GM19467 (cell line): ENCODE results near the gene ADIRF.

Experiments used
- ATAC-seq: cut with Tn5 transposase; IDR thresholded peaks from one replicate; pipeline ENCODE4 v1.9.1; 2021; ENCODE audit warnings: mild to moderate bottlenecking, moderate library complexity; ENCODE audit not compliant: unreplicated experiment

The ADIRF gene

DNA sequence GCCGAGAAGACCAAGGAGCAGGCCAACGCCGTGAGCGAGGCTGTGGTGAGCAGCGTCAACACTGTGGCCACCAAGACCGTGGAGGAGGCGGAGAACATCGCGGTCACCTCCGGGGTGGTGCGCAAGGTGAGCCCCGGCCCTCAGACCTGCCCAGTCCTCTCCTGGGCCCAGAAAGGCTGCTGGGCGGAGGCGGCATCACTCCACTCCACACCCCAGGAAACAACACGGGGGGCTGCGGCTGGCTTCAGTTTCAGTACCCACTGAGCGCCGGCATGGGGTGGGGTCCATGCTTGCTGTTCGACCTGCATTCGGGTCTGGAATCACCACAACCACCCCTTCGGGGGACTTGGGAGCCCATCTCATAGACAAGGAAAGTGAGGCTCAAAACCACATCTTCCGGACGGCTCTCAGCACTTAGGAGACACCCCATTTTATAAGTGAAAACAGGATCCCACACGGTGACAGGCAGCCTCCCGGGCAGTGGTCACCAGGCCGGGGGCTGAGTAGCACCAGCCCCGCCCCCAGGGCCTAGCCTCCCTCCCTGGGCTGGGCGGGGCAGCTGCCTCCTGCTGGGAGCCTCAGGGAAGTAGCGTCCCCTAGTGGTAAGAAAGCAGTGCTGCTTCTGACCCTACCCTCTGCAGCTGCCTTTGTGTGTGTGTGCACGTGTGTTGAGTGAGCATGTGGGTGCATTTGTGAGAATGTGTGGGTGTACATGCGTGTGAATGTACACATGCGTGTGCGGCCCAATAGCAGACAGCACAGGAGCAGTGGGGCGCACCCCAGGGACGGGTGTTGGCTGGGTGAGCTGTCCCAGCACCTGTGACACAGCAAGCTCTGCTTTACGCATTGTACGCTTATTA, 8.0 kb upstream of the ADIRF start:
- no peak for ATAC-seq

DNA sequence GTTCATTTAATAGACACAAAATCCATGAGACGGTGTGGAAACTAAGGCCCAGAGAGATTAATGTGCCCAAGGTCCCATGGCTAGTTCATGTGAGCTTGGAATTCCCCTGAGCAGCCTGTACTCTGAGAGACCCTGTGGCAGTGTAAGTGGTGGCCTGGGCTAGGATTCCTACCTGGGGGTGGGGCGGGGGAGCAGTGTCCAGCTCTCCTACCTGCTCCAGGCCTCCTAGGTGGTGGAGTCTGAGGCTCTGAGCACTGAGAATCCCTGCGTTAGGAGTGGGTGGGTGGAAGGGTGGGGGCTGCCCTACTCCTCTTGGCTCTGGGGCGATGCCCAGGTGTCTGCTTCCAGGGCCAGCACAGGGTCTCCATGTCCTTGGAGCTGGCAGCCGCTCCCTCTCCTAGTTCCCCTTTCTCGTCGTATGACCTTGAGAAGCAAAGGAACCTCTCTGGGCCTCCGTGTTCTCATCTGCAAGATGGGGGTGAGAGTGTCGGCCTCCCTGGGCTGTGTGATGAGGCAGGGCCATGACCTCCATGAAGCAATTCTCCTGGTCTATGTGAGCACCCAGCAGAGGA, 7.3 kb upstream of the ADIRF start:
- ATAC-seq, result no peak

DNA sequence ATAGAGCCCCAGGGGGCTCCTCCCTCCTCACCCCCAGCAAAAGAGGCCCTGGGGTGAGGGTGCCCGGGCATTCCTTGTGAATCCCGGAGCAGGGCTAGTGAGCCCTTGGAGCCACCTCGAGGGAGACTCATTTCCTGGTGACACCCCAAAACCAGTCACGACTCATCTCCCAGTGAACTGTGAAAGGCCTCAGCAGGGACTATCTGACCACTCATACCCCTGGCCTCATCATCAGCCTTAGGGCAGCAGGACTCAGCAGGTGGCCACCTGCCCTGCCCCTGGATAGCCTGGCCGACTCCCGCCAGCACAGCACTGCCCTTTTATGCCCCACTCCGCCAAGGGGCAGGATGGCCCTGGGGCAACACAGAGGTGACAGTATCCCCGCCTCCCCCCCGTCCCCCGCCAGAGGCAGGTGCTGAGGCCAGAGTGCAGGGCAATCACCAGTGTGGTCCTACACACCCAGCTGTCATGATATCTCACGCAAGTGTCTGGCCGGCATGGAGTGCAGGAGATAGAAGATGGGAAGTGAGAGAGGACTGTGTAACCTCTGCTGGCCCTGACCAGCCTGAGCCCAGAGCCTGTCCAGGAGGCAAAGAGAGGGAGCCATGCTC, 6.7 kb upstream of the ADIRF start:
- no peak for ATAC-seq

DNA sequence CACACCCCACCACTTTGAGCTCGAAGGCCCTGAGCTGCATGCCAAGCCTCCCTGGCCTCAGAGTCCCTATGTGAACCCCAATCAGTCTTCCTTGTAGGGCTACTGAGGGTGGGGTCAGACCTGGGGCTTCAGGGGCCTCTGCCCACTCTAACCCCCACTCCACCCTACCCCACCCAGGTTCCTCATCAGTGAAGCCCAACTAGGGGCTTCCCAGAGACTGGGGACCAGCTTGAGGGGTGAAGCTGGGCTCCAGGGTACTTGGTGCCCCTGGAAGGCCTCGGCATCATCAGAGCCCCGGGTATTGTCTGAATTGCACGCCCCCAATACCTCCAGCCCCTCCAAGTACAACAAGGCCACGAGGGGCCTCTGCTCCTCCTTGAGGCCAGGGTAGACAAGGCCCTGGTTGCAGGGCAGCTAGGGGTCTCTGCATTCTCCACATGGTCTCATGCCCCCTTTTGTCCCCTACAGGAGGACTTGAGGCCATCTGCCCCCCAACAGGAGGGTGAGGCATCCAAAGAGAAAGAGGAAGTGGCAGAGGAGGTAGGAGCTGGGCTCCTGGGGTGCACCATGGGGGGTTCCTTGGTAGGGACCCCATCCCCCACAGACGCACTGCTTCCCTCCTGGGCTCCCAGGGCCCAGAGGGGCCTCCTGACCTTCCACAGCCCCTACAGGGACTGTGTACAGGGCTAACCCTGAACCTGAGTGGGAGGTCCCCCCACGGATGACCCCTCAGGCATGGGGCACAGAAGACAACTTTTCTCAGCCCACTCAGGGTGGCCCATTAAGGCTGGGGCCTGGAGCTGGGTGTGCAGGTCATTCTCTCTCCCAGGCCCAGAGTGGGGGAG, 5.9 kb upstream of the ADIRF start:
- no peak for ATAC-seq

DNA sequence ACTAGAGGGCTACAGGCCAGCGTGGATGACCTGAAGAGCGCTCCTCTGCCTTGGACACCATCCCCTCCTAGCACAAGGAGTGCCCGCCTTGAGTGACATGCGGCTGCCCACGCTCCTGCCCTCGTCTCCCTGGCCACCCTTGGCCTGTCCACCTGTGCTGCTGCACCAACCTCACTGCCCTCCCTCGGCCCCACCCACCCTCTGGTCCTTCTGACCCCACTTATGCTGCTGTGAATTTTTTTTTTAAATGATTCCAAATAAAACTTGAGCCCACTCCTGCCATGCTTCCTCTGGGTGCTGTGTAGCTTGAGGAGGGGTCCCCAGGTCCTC, 5.3 kb upstream of the ADIRF start:
- no peak for ATAC-seq

DNA sequence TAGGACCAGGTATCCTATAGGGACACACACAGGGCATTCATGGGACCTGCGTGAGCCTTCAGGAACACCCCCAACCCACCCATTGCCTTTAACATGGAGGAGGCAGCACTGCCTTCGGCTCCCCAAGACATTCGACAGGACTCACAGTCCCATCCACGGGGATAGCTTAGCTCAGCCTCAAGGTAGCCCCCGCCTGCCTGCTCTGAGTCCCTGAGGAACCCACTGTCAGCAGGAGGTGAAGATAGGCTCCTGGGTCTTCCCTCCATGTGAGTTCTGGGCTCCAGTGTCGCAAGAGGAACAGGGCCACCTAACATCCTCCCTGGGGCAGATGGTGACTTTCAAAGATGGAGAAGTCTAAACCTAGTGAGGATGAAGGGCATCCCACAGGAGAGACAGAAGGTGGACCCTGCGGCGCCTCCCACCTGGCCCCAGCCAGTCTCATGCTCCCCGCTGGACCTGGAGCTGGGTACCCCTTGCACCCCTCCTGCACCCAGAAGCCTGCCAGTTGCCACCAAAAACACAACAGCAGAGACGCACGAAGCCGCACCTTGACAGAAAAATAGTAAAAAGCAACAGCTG, 4.9 kb upstream of the ADIRF start:
- no peak for ATAC-seq

DNA sequence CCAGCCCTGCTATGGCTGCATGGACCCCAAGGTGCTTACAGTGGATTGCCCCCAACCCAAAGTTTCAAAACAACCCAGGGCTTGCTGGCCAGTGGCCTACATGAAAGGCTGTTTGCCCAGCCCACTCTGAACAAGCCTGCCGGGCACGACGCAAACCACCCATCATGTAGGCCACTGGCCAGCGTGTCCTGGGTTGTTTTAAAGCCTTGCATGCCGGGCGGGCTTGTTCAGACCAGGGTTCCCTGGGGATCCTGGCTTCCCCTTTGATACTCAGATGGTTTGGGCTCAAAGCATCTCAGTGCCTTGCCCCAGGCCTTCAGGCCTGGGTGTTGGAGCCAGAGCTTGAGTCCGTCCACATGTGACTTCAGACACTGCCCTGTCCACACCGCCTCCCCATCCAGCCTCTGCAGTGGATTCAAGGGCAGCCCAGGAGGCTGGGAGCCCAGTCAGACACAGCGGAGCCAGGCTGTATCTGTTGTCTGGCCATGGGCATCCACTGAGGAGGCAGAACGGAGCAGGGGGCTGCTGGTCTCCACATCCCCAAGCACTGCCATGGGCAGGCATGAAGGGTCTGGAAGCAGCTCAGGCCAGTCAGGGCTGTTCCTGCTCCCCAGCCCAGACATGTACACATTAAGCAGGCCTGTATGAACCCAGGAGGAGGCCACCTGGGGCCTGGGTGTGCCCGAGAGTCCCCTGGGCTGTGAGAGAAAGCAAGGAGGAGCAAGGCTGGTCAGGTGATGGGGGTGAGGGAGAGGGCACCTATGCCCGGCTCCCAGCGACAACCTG, 4.0 kb upstream of the ADIRF start:
- no peak for ATAC-seq

DNA sequence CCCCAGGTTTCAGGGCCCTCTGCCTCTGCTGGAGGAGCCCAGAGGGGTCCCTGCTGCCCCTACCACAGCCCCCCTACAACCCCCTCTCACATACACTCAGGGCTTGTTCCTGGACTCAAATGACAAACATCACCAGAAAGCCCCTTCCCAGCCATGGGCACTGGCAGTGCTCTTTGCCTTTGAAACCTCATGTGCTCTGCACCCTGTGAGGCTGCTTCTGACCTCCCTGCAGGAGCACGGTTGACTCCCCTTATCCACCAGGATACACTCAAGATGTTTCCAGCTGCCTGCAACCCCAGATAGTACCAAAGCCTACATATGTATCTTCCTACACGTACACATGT, 3.5 kb upstream of the ADIRF start:
- ATAC-seq, result no peak

DNA sequence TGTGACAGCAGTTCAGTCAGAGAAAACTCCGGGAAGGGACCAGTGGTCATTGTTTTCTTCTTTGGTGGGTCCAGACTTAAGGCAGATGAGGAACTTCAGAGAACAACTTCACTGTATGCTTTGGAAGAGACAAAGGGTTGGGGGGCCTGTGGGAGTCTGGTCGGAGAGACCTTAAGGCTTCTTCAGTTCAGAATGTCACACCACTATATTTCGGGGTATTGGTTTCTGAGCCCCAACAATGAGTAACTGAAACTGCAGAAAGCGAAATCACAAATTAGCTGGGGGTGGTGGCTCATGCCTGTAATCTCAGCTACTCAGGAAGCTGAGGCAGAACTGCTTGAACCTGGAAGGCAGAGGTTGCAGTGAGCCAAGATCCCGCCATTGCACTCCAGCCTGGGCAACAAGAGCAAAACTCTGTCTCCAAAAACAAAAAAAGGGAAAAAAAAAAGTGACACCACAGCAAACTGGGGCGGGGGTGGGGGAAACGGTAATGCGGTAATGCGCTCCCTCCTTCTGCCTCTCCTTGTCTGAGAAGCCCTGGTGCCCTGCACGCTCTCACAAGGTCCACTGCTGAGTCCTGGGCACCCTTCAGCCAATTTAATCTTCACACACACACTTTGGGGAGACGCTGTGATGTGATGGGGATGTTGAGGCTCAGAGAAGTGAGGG, 2.2 kb upstream of the ADIRF start:
- no peak for ATAC-seq

DNA sequence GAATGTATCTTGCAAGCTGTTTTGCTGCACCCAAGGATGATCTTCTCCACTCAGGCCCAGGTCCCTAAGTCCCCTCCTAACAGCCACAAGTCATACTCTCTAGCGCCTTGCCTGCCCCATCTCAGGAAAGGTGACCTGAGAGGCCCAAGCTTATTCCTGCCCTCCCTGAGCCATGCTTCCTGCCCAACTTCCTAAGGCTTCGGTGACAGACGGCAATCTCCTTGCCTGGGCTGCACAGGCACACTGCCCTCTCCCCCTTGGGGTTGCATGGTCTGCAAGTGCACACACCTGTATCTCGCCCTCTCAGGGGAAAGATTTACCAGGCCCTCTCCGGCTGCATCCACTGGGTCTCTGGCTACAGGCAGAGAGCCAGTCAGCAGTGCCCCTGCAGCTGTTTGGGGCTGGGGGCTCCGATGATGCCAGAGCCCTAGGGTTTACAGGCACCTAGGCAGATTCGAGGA, 771 bp upstream of the ADIRF start:
- ATAC-seq, result no peak

DNA sequence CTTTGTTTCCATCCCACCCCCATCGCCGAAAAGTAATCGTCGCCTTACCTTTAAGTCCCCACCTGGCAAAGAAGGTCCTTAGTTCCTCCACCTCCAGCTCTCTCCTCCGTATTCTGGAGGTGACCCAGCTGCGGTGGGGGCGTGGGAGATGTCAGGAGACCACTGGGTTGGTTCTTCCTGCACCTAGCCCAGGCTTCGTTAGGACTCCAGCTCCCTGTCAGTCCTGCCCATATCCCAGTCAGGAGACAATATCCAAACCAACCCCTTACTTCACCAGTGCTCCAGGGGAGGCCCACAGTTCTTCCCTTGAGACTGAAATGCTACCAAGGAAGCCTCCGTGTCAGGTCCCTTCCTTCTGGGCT, 693 bp downstream of the ADIRF start:
- no peak for ATAC-seq

DNA sequence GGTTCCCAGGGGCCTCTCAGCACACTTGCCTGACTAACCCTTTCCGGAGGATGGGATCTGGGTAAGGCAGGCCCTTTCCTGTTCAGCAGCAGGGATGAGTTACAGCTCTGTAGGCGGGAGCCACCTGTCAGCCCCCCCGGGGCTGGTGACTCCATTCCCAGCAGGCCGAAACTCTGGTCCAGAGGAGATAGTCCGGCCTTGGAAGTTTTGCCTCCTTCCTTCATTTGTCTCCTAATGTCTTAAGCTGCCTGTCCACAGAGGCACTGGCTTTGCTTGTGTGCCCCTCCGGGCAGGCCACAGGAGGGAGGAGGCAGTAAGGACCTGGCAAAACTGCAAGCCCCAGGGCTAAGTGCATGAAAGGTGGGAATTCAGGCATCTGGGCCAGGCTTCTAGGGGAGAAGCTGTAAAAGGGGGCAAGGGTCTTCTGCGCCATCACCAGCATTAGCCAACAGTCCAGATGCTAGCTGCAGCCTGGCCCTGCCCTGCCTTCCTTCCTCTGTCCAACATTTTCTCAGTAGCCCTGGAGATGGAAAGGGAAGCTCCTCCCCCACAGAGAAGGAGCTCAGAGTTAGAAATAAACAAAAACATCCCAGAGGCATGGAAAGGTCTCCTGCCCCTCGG, 1.2 kb downstream of the ADIRF start:
- ATAC-seq, result no peak

DNA sequence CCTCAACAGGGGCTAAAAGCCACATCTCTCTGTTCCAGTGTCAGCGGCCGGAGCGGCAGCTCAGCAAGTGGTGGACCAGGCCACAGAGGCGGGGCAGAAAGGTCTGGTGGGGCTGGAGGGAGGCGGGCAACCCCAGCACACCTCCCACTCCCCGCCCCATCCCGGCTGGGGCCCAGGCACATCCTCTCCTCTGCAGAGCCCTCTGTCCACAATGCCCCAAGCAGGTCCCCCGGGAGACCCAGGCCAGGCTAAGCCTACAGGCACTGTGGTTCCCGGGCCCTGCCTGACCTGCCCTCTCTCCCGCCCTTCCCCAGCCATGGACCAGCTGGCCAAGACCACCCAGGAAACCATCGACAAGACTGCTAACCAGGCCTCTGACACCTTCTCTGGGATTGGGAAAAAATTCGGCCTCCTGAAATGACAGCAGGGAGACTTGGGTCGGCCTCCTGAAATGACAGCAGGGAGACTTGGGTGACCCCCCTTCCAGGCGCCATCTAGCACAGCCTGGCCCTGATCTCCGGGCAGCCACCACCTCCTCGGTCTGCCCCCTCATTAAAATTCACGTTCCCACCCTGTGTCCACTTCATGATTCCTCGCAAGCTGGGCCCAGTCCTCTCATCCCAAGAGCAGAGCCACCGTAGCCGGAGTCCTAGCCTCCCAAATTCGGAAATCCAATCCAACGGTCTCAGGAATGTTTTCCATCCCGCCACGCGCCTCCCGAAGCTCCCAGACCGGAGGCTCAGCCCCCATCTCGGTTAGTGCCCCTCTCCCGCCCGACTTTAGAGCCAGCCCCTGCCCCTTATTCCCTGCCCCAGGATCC, 2.1 kb downstream of the ADIRF start:
- ATAC-seq, result no peak

DNA sequence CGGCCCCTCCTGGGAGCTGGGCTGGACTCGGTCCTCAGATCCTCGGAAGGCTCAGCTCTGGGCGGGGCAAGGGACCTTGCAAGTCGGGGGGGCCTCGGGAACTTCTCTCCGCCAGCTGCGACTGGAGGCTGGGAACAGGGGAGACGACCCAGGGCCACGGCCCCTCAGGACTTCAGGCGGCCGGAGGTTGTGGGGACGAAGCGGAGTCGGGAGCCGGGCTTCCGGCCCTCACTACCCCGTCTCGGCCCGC, 2.6 kb downstream of the ADIRF start:
- ATAC-seq, result no peak

DNA sequence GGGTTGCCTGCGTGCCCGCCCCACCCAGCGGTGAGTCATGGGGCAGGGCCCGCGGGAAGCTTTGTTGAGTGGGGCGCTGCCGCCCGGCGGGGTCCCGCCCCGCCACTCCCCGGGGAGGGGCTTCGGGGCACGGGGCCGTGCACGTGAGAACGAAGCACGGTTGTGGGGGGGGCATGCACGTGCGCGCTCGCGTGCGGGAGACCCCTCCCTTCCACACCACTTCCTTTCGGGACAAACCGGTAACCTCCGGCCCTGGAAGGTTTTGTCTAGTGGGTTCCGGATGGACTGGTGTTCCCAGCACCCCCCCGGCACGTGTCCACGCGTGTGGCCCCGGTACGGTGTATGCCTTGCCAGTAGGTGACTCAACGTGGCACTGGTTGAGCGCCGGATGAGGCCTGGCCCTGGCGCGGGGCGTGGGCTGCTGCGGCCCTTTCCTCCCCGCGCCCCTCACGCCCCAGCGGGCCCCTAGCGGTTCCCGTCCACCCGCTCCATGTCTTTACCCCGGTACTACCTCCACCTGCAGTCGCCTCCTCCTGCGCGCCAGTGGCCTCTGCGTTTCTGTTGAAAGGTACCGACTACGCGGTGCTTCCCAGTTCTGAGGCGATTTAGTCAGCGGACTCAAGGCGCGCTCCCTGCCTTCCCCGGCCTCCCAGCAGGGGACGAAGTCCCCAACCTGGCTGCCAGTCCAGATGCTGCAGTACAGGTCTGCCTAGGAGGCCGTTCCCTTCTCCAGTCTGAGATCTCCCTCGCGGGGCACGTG, 3.1 kb downstream of the ADIRF start:
- peak; percentile 79 for ATAC-seq

DNA sequence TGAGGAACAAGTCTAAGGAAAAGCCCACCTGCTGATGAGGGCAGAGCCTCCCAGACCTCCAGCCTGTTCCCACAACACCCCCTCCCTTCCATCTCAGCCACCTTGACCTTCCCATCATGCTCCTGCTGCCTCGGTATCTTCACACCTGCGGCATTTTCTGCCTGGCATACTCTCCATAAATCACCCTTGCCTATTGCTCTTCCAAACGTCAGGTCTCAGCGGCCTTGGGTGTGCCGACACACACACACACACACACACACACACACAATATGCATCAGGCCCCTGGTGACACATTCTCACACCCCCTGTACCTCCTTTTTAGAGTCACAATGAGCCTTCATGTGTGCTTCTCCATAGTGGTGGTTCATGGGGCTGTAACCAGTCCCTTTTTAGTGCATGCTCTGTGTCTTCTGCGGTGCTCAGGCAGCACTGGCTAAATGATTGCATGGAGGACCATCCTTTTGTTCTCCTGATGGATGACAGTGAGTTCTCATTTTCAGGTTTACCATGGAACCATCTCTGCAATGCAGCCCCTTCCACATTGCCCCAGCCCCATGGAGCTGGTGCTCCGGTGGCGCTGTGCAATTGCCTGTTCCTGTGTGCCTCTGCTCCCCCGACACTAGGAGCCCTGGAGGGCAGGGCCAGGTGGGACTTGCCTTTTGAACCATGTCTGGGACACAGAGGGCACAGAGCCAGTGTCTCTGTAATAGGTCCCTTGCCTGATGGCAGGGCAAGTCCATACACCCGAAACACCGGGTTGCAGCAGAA, 4.5 kb downstream of the ADIRF start:
- no peak for ATAC-seq

DNA sequence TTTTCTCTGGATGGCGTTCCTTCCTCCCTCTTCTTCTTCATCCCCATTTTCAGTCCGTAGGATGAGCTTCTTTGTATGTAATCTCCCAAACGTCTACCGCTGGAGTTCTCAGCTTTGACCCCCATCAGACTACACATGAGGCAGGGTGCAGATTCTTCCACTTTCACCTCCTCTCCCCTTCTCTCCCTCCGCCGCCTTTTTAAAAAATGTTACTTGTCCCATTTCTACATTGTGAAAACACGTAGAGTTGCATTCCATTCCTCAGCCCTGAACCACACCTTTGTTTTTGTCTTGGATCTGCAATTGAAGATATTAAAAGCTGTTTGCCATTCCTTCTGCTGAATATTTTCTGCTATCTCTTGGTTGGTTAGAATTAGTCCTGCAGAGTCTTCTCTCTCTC, 6.2 kb downstream of the ADIRF start:
- ATAC-seq, result no peak
